ENCODE measurements around the gene BTNL2. TPM values are rescaled to one million over a fixed set of nuclear protein-coding genes. Genes with fewer than 3 reads are reported as not detected.

Gene BTNL2
- total and polyA plus RNA-seq, 9 of the 15 experiments (the other 6 are each of a cell fraction or from before 2014, with no cell fraction given): not detected

- FAIRE-seq (no peak), ATAC-seq (no peak), DNase-seq (ENCODE audit: extremely low read depth in 1 of 4, low spot score in 3 of 4) (no peak)
- Histone ChIP-seq H3K9me1 (ENCODE audit: control insufficient read depth, insufficient read depth, low read length) (no peaks in the 10 kb centered on the region), H3K9me3 (replicated peaks; ENCODE audit: control insufficient read depth, insufficient read depth, low read depth, low read length) (no peaks in the 10 kb centered on the region), H3K27ac (ENCODE audit: extremely low read depth, low read depth, low read length) (no peak overlapping the region), H3K79me2 (ENCODE audit: control insufficient read depth, insufficient read depth, low read length) (no peaks in the 10 kb centered on the region), H3K4me1 (replicated peaks in 1 of 2; ENCODE audit: control insufficient read depth in 2 of 2, insufficient read depth in 2 of 2, low read length in 2 of 2) (no peaks in the 10 kb centered on the region), H3K27me3 (ENCODE audit: control insufficient read depth in 2 of 2, insufficient read depth in 2 of 2, low read length in 2 of 2) (no peaks in the 10 kb centered on the region), H3K9ac (ENCODE audit: insufficient read depth in 1 of 2, low read depth in 2 of 2, low read length in 2 of 2) (no peak overlapping the region), H4K20me1 (replicated peaks; ENCODE audit: control insufficient read depth, insufficient read depth, low read length) (no peaks in the 10 kb centered on the region), H3K36me3 (ENCODE audit: control insufficient read depth, insufficient read depth, low read length) (no peaks in the 10 kb centered on the region), H3K4me2 (ENCODE audit: insufficient read depth, low read length) (no peak overlapping the region), H2AFZ (ENCODE audit: low read depth, low read length) (no peak overlapping the region), H3K4me3 (no peak overlapping the region)
- no TSS peak for BruUV-seq (replicated peaks)
- 0% methylated on average over 3 of the region's 3 CpGs for WGBS (ENCODE audit: insufficient coverage, low coverage, missing lambda C conversion rate)
- intact Hi-C loops (cut with micrococcal nuclease): loop anchor here (5.0 kb wide), 1 partner anchor 272 kb away; no protein-coding TSS in a partner anchor
- ChIA-PET CTCF (ENCODE audit: low intra/inter-chr PET ratio) (no interaction called here), POLR2A (interaction anchor here (0.6 kb wide), 1 partner anchor 23 kb away, joined by 3 read pairs; the partner anchor contains the start of gene BTNL2)
- in situ Hi-C loops (cut with MboI): no loop called here
- no peak for TF ChIP-seq TEAD2 (tag; IDR thresholded peaks at IDR 0.05)
Measured at GRCh38 chr6:32430179-32430578, 23.2 kb upstream of the BTNL2 start.

- ChIA-PET POLR2A (no interaction called here), CTCF (ENCODE audit: low intra/inter-chr PET ratio) (no interaction called here)
- Histone ChIP-seq H3K27ac (ENCODE audit: extremely low read depth, low read depth, low read length) (no peak overlapping the region), H3K9ac (ENCODE audit: insufficient read depth in 1 of 2, low read depth in 2 of 2, low read length in 2 of 2) (no peak overlapping the region), H3K79me2 (ENCODE audit: control insufficient read depth, insufficient read depth, low read length) (no peaks in the 10 kb centered on the region), H3K36me3 (ENCODE audit: control insufficient read depth, insufficient read depth, low read length) (no peaks in the 10 kb centered on the region), H3K4me2 (ENCODE audit: insufficient read depth, low read length) (no peak overlapping the region), H2AFZ (ENCODE audit: low read depth, low read length) (no peak overlapping the region), H3K9me3 (replicated peaks; ENCODE audit: control insufficient read depth, insufficient read depth, low read depth, low read length) (no peaks in the 10 kb centered on the region), H3K9me1 (ENCODE audit: control insufficient read depth, insufficient read depth, low read length) (no peaks in the 10 kb centered on the region), H4K20me1 (replicated peaks; ENCODE audit: control insufficient read depth, insufficient read depth, low read length) (no peaks in the 10 kb centered on the region), H3K27me3 (ENCODE audit: control insufficient read depth in 2 of 2, insufficient read depth in 2 of 2, low read length in 2 of 2) (no peaks in the 10 kb centered on the region), H3K4me1 (replicated peaks in 1 of 2; ENCODE audit: control insufficient read depth in 2 of 2, insufficient read depth in 2 of 2, low read length in 2 of 2) (no peaks in the 10 kb centered on the region), H3K4me3 (no peak overlapping the region)
- intact Hi-C loops (cut with micrococcal nuclease) (no loop called here), in situ Hi-C loops (cut with MboI) (no loop called here)
- no peak for FAIRE-seq
- no TSS peak for BruUV-seq (replicated peaks)
- no peak for DNase-seq (ENCODE audit: extremely low read depth in 1 of 4, low spot score in 3 of 4)
- 2% methylated on average over 4 of the region's 4 CpGs for WGBS (ENCODE audit: insufficient coverage, low coverage, missing lambda C conversion rate)
- no peak for ATAC-seq
- TF ChIP-seq CBX2 (IDR thresholded peaks at IDR 0.05; ENCODE audit: insufficient read depth, low read length, poor library complexity, severe bottlenecking): no peak
- no peak for TF ChIP-seq HOMEZ (CRISPR knock-in tag; IDR thresholded peaks at IDR 0.05)
- TF ChIP-seq MYC (IDR thresholded peaks at IDR 0.05; ENCODE audit: low read depth, low read length): no peak
- TF ChIP-seq MYC (CRISPR knock-in tag; IDR thresholded peaks at IDR 0.05; ENCODE audit: borderline replicate concordance, low read depth): no peak
- no peak for TF ChIP-seq ZNF431 (CRISPR knock-in tag; IDR thresholded peaks at IDR 0.05)
- TF ChIP-seq SIN3A (IDR thresholded peaks at IDR 0.05; ENCODE audit: borderline replicate concordance in 2 of 2, control insufficient read depth in 1 of 2, low read depth in 2 of 2, low read length in 2 of 2): no peak
- no peak for TF ChIP-seq POU5F1 (IDR thresholded peaks at IDR 0.05; ENCODE audit: borderline replicate concordance, low read depth, low read length, partially characterized antibody)
- TF ChIP-seq KLF1 (tag; IDR thresholded peaks at IDR 0.05): no peak
- no peak for TF ChIP-seq BACH1 (tag; IDR thresholded peaks at IDR 0.05)
- no peak for TF ChIP-seq SIRT6 (IDR thresholded peaks at IDR 0.05; ENCODE audit: low read depth, low read length)
- no peak for TF ChIP-seq ZNF764 (CRISPR knock-in tag; IDR thresholded peaks at IDR 0.05; ENCODE audit: low read depth)
- no peak for TF ChIP-seq ETS2 (tag; IDR thresholded peaks at IDR 0.05; ENCODE audit: borderline replicate concordance, poor library complexity, severe bottlenecking)
Measured at GRCh38 chr6:32427934-32428474, 21.0 kb upstream of the BTNL2 start.
